Measurements from ENCODE around the gene ANGPTL3. TPM values are rescaled to one million over a fixed set of nuclear protein-coding genes. Genes with fewer than 3 reads are reported as not detected.
"Not testable (repeated sequence)": the region's sequence is repeated elsewhere in the genome, so short reads cannot be mapped to it uniquely, and the experiment has no call there.

Gene ANGPTL3
- total RNA-seq, 2 experiments from 2014 or later: not detected

DNA sequence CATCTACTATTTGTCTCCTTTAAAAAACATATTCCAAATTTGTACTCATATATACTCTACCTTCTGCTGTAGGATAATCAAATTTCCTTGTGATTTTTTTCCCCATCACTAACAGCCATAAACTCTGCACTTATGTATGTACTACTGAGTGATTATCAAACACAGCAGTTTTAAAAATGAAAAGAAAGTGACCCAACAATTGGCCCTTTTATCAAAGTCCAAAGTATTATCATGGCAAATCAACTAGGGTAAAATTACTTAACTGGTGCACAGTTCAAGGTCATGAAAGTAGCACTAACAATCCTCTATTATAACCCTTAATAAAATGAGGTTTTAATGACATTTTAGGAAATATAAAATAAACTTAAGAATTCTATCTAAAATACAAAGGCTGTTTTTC is 11.6 kb downstream of the ANGPTL3 start:
- H3K36me3 Mint-ChIP-seq (ENCODE audit: low read depth): peaks cover 3% of the 10 kb centered on the region
- CTCF ChIA-PET: no interaction called here
- ATAC-seq: no peak
- no peaks in the 10 kb centered on the region for H3K9me3 Mint-ChIP-seq
- no peaks in the 10 kb centered on the region for H3K27me3 Mint-ChIP-seq
- H3K27ac Mint-ChIP-seq: no peak overlapping the region
- POLR2A ChIA-PET: no interaction called here
- intact Hi-C loops (cut with micrococcal nuclease): no loop called here
- H3K4me3 Mint-ChIP-seq: no peak overlapping the region
- no peaks in the 10 kb centered on the region for H3K4me1 Mint-ChIP-seq (ENCODE audit: low read depth)
- no peak for DNase-seq
- TF ChIP-seq, protein P1, sequence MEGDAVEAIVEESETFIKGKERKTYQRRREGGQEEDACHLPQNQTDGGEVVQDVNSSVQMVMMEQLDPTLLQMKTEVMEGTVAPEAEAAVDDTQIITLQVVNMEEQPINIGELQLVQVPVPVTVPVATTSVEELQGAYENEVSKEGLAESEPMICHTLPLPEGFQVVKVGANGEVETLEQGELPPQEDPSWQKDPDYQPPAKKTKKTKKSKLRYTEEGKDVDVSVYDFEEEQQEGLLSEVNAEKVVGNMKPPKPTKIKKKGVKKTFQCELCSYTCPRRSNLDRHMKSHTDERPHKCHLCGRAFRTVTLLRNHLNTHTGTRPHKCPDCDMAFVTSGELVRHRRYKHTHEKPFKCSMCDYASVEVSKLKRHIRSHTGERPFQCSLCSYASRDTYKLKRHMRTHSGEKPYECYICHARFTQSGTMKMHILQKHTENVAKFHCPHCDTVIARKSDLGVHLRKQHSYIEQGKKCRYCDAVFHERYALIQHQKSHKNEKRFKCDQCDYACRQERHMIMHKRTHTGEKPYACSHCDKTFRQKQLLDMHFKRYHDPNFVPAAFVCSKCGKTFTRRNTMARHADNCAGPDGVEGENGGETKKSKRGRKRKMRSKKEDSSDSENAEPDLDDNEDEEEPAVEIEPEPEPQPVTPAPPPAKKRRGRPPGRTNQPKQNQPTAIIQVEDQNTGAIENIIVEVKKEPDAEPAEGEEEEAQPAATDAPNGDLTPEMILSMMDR (IDR thresholded peaks at IDR 0.05): no peak

DNA sequence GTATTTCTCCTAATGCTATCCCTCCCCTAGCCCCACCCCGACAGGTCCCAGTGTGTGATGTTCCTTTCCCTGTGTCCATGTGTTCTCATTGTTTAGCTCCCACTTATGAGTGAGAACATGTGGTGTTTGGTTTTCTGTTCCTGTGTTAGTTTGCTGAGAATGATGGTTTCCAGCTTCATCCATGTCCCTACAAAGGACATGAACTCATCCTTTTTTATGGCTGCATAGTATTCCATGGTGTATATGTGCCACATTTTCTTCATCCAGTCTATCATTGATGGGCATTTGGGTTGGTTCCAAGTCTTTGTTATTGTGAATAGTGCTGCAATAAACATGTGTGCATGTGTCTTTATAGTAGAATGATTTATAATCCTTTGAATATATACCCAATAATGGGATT is 13.3 kb downstream of the ANGPTL3 start:
- DNase-seq; H3K4me1 Mint-ChIP-seq (ENCODE audit: low read depth); intact Hi-C loops (cut with micrococcal nuclease); CTCF ChIA-PET; H3K27me3 Mint-ChIP-seq; H3K4me3 Mint-ChIP-seq; H3K9me3 Mint-ChIP-seq; ATAC-seq; POLR2A ChIA-PET; H3K36me3 Mint-ChIP-seq (ENCODE audit: low read depth); H3K27ac Mint-ChIP-seq: not testable (repeated sequence)

DNA sequence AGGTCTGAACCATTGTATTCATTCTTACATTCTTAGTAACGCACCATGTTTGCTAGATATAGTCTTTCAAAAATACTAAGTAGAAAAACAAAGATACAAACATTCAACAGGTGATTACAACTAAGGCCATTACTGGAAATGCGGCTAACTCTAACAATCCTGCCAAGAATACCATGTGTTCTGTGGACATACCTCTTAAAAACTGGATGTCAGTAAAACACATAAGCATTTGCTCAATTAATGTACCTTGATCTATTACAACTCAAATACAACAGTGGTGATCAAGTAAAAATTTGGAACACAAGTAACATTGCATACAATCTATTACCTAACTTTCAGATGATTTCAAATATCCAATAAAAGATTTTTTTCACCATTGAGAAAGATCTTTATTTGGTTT is 15.4 kb downstream of the ANGPTL3 start:
- CTCF ChIA-PET: no interaction called here
- Mint-ChIP-seq H3K27ac (no peak overlapping the region), H3K9me3 (no peaks in the 10 kb centered on the region), H3K4me1 (ENCODE audit: low read depth) (no peaks in the 10 kb centered on the region), H3K27me3 (no peaks in the 10 kb centered on the region), H3K36me3 (ENCODE audit: low read depth) (peaks cover 3% of the 10 kb centered on the region), H3K4me3 (no peak overlapping the region)
- TF ChIP-seq, protein P1 (IDR thresholded peaks at IDR 0.05): no peak
- intact Hi-C loops (cut with micrococcal nuclease): no loop called here
- ATAC-seq (no peak), DNase-seq (no peak)
- POLR2A ChIA-PET: no interaction called here

DNA sequence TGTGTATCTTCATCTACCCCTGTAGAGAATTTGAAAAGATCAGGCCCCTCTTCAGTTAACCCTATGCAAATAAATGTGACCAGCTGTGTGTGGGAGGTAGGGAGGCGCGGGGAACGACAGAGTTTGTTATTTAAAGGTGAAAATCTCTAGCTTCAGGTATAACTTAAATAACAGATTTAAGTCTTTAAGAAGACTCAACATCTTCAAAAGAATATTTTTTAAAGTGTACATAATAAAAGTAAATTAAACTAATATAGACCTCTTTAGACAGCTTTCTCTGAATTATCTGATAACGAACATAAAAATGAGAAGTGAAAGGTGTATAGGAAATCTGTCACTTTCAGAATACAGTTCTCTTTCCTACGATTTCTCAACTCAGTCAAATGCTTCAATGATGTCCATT is 16.0 kb downstream of the ANGPTL3 start:
- ChIA-PET POLR2A (no interaction called here), CTCF (no interaction called here)
- Mint-ChIP-seq H3K27me3 (no peaks in the 10 kb centered on the region), H3K4me1 (ENCODE audit: low read depth) (no peaks in the 10 kb centered on the region), H3K9me3 (no peaks in the 10 kb centered on the region), H3K36me3 (ENCODE audit: low read depth) (peaks cover 3% of the 10 kb centered on the region), H3K27ac (no peak overlapping the region), H3K4me3 (no peak overlapping the region)
- intact Hi-C loops (cut with micrococcal nuclease): no loop called here
- TF ChIP-seq, protein P1 (IDR thresholded peaks at IDR 0.05): no peak
- ATAC-seq (no peak), DNase-seq (no peak)

DNA sequence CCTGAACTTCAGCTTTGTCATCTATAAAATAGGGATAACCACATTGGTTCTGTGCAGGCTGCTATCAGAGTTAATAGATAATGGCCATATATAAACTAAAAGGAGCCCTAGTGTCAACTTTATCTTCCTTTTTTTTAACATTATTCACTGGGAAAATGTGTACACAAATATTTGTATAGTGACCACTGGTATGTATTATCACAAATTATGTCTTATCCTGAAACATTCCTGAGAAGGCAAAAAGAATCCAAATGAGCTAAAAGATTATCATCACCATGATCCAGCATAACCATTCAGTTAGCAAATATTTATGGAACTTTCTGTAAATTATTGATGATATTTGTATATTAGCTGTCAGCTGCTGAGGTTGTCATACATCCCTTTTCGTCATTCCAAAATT is 16.6 kb downstream of the ANGPTL3 start:
- POLR2A ChIA-PET: no interaction called here

More for the DNA sequence above, 16.6 kb downstream of the ANGPTL3 start:
- CTCF ChIA-PET: no interaction called here
- H3K9me3 Mint-ChIP-seq: no peaks in the 10 kb centered on the region
- no peaks in the 10 kb centered on the region for H3K27me3 Mint-ChIP-seq
- no peak for DNase-seq
- no peak overlapping the region for H3K27ac Mint-ChIP-seq
- H3K4me3 Mint-ChIP-seq: no peak overlapping the region
- peaks cover 3% of the 10 kb centered on the region for H3K36me3 Mint-ChIP-seq (ENCODE audit: low read depth)
- ATAC-seq: no peak
- intact Hi-C loops (cut with micrococcal nuclease): no loop called here
- no peaks in the 10 kb centered on the region for H3K4me1 Mint-ChIP-seq (ENCODE audit: low read depth)
- TF ChIP-seq, protein P1 (IDR thresholded peaks at IDR 0.05): no peak

Measured in activated CD8-positive, alpha-beta T cell treated with anti-CD3 and anti-CD28 coated beads for 36 hours (primary cell).